Stimulated activated naive CD8-positive, alpha-beta T cell treated with anti-CD3 and anti-CD28 coated beads, Interleukin-15, amount 100 ng/mL, for 72 hours (primary cell): ENCODE measurements around the gene TRIM56.
"Not testable (repeated sequence)": the region's sequence is repeated elsewhere in the genome, so short reads cannot be mapped to it uniquely, and the experiment has no call there.

Experiments used
- ATAC-seq: fragments of 150-1000 bp; cut with Tn5 transposase; 2 replicates; pipeline ENCODE4 v1.10.0; 2021; ENCODE audit warnings: mild to moderate bottlenecking, moderate library complexity
- DNase-seq, 2 donors: peaks; one replicate each; pipeline ENCODE4 v3.0.0; 2021 to 2022
- H3K27ac Mint-ChIP-seq, 2 donors: one replicate each; pipeline ENCODE4 v1.8.0; 2022; ENCODE audit warnings: mild to moderate bottlenecking in 2 of 2, mixed read lengths in 2 of 2, moderate library complexity in 2 of 2
- H3K27me3 Mint-ChIP-seq: one replicate; pipeline ENCODE4 v1.8.0; 2022; ENCODE audit warnings: mixed read lengths
- H3K4me1 Mint-ChIP-seq: one replicate; pipeline ENCODE4 v1.8.0; 2022; ENCODE audit warnings: mild to moderate bottlenecking, mixed read lengths
- H3K4me3 Mint-ChIP-seq, 2 donors: one replicate each; pipeline ENCODE4 v1.8.0; 2022; ENCODE audit warnings: mild to moderate bottlenecking in 2 of 2, mixed read lengths in 2 of 2, moderate library complexity in 1 of 2
- H3K9me3 Mint-ChIP-seq, 2 donors: one replicate each; pipeline ENCODE4 v1.8.0; 2022; ENCODE audit warnings: mixed read lengths in 2 of 2

Gene TRIM56

GRCh38 chr7:101100858-101101847 lies 15.9 kb downstream of the TRIM56 start:
- Mint-ChIP-seq H3K4me1 (peaks cover 24% of the 10 kb centered on the region), H3K27me3 (peaks cover 64% of the 10 kb centered on the region), H3K4me3 (no peak overlapping the region), H3K9me3 (no peaks in the 10 kb centered on the region), H3K27ac (no peak overlapping the region)
- ATAC-seq (no peak), DNase-seq (no peak)

GRCh38 chr7:101102026-101102425 lies 16.7 kb downstream of the TRIM56 start:
- H3K4me3 Mint-ChIP-seq: no peak overlapping the region
- no peaks in the 10 kb centered on the region for H3K9me3 Mint-ChIP-seq
- H3K27ac Mint-ChIP-seq: no peak overlapping the region
- peaks cover 64% of the 10 kb centered on the region for H3K27me3 Mint-ChIP-seq
- ATAC-seq (no peak), DNase-seq (no peak)
- H3K4me1 Mint-ChIP-seq: peaks cover 24% of the 10 kb centered on the region

- not testable (repeated sequence) for H3K4me3 Mint-ChIP-seq, H3K9me3 Mint-ChIP-seq, DNase-seq, ATAC-seq, H3K27ac Mint-ChIP-seq
- Mint-ChIP-seq H3K27me3 (peaks cover 80% of the 10 kb centered on the region), H3K4me1 (peaks cover 36% of the 10 kb centered on the region)
These were observed 18.4 kb downstream of the TRIM56 start for GRCh38 chr7:101103701-101104100.

- Mint-ChIP-seq H3K9me3 (no peaks in the 10 kb centered on the region), H3K4me3 (no peak overlapping the region), H3K27me3 (peaks cover 82% of the 10 kb centered on the region), H3K4me1 (peaks cover 39% of the 10 kb centered on the region), H3K27ac (no peak overlapping the region)
- no peak for ATAC-seq
- DNase-seq: no peak
These were observed 19.0 kb downstream of the TRIM56 start for GRCh38 chr7:101104193-101104713.

GRCh38 chr7:101104799-101105198 lies 19.5 kb downstream of the TRIM56 start:
- H3K4me1 Mint-ChIP-seq: peaks cover 33% of the 10 kb centered on the region

GRCh38 chr7:101105248-101105647 lies 20.0 kb downstream of the TRIM56 start:
- H3K4me3 Mint-ChIP-seq, DNase-seq, ATAC-seq, H3K27ac Mint-ChIP-seq, H3K9me3 Mint-ChIP-seq: not testable (repeated sequence)
- peaks cover 76% of the 10 kb centered on the region for H3K27me3 Mint-ChIP-seq
- H3K4me1 Mint-ChIP-seq: peaks cover 29% of the 10 kb centered on the region

More at GRCh38 chr7:101104799-101105198, 19.5 kb downstream of the TRIM56 start:
- Mint-ChIP-seq H3K4me3 (no peak overlapping the region), H3K9me3 (no peaks in the 10 kb centered on the region), H3K27ac (no peak overlapping the region), H3K27me3 (peaks cover 81% of the 10 kb centered on the region)
- ATAC-seq: no peak
- DNase-seq: no peak

- H3K27me3 Mint-ChIP-seq: peaks cover 65% of the 10 kb centered on the region
- DNase-seq (no peak), ATAC-seq (no peak)
- H3K9me3 Mint-ChIP-seq: no peaks in the 10 kb centered on the region
- H3K4me1 Mint-ChIP-seq: peaks cover 21% of the 10 kb centered on the region
- H3K4me3 Mint-ChIP-seq: no peak overlapping the region
- no peak overlapping the region for H3K27ac Mint-ChIP-seq
These were observed 21.1 kb downstream of the TRIM56 start for GRCh38 chr7:101106386-101106785.

GRCh38 chr7:101108330-101108857 lies 23.1 kb downstream of the TRIM56 start:
- Mint-ChIP-seq H3K27ac (no peak overlapping the region), H3K9me3 (no peaks in the 10 kb centered on the region), H3K27me3 (peaks cover 45% of the 10 kb centered on the region), H3K4me3 (no peak overlapping the region), H3K4me1 (peaks cover 21% of the 10 kb centered on the region)
- ATAC-seq: no peak
- no peak for DNase-seq

GRCh38 chr7:101108961-101109360 lies 23.7 kb downstream of the TRIM56 start:
- ATAC-seq: no peak
- DNase-seq: no peak
- peaks cover 20% of the 10 kb centered on the region for H3K4me1 Mint-ChIP-seq
- H3K4me3 Mint-ChIP-seq: no peak overlapping the region
- no peaks in the 10 kb centered on the region for H3K9me3 Mint-ChIP-seq
- peaks cover 39% of the 10 kb centered on the region for H3K27me3 Mint-ChIP-seq
- H3K27ac Mint-ChIP-seq: no peak overlapping the region

GRCh38 chr7:101109368-101109767 lies 24.1 kb downstream of the TRIM56 start:
- Mint-ChIP-seq H3K4me3 (peak overlapping the region in 1 of 2 donors; percentile 46), H3K27ac (no peak overlapping the region), H3K9me3 (no peaks in the 10 kb centered on the region), H3K27me3 (peaks cover 35% of the 10 kb centered on the region), H3K4me1 (peaks cover 16% of the 10 kb centered on the region)
- DNase-seq (no peak), ATAC-seq (no peak)

GRCh38 chr7:101111261-101111660 lies 26.0 kb downstream of the TRIM56 start:
- Mint-ChIP-seq H3K4me3 (no peak overlapping the region), H3K4me1 (peaks cover 16% of the 10 kb centered on the region), H3K27ac (no peak overlapping the region), H3K9me3 (no peaks in the 10 kb centered on the region), H3K27me3 (peaks cover 25% of the 10 kb centered on the region)
- ATAC-seq: no peak
- DNase-seq: no peak

GRCh38 chr7:101112233-101112632 lies 27.0 kb downstream of the TRIM56 start:
- Mint-ChIP-seq H3K27me3 (peaks cover 23% of the 10 kb centered on the region), H3K4me1 (peaks cover 16% of the 10 kb centered on the region), H3K9me3 (no peaks in the 10 kb centered on the region), H3K4me3 (no peak overlapping the region), H3K27ac (no peak overlapping the region)
- DNase-seq: no peak
- ATAC-seq: no peak

GRCh38 chr7:101113140-101113539 lies 27.9 kb downstream of the TRIM56 start:
- not testable (repeated sequence) for H3K4me3 Mint-ChIP-seq

GRCh38 chr7:101113836-101114235 lies 28.6 kb downstream of the TRIM56 start:
- Mint-ChIP-seq H3K27ac (peak overlapping the region in 1 of 2 donors; percentile 42), H3K9me3 (no peaks in the 10 kb centered on the region)
- no peak for ATAC-seq

More at GRCh38 chr7:101113140-101113539, 27.9 kb downstream of the TRIM56 start:
- H3K27ac Mint-ChIP-seq, DNase-seq, H3K4me1 Mint-ChIP-seq, H3K9me3 Mint-ChIP-seq, ATAC-seq: not testable (repeated sequence)
- peaks cover 18% of the 10 kb centered on the region for H3K27me3 Mint-ChIP-seq

GRCh38 chr7:101114492-101114891 lies 29.2 kb downstream of the TRIM56 start:
- Mint-ChIP-seq H3K27me3 (peaks cover 19% of the 10 kb centered on the region), H3K4me3 (no peak overlapping the region), H3K27ac (no peak overlapping the region), H3K4me1 (peaks cover 1% of the 10 kb centered on the region), H3K9me3 (no peaks in the 10 kb centered on the region)
- ATAC-seq (no peak), DNase-seq (no peak)

More at GRCh38 chr7:101113836-101114235, 28.6 kb downstream of the TRIM56 start:
- Mint-ChIP-seq H3K4me3 (no peak overlapping the region), H3K27me3 (peaks cover 19% of the 10 kb centered on the region), H3K4me1 (peaks cover 3% of the 10 kb centered on the region)
- no peak for DNase-seq

- Mint-ChIP-seq H3K4me3 (no peak overlapping the region), H3K27ac (peak overlapping the region in 1 of 2 donors; percentile 7), H3K9me3 (no peaks in the 10 kb centered on the region), H3K4me1 (peaks cover 7% of the 10 kb centered on the region), H3K27me3 (peaks cover 24% of the 10 kb centered on the region)
- ATAC-seq (no peak), DNase-seq (no peak)
These were observed 29.9 kb downstream of the TRIM56 start for GRCh38 chr7:101115215-101115614.
